Sigmoid colon (tissue), 7 donors: ENCODE measurements around the gene DISP2. TPM values are rescaled to one million over a fixed set of nuclear protein-coding genes. Genes with fewer than 3 reads are reported as not detected.

ENCODE experiments used
- DNase-seq: peaks from one replicate; pipeline ENCODE4 v3.0.0-alpha.2; 2019
- H3K27ac ChIP-seq, 4 donors: fragments of 200-600 bp; sonication (generic); one replicate each; pipeline ENCODE4 v1.5.1; 2016 to 2019; ENCODE audit warnings: mild to moderate bottlenecking in 1 of 4
- H3K27me3 ChIP-seq, 3 donors: fragments of 200-600 bp; sonication (generic); one replicate each; pipeline ENCODE4 v1.5.1; 2019; ENCODE audit warnings: mild to moderate bottlenecking in 1 of 3
- H3K36me3 ChIP-seq, 4 donors: fragments of 200-600 bp; sonication (generic); one replicate each; pipeline ENCODE4 v1.5.1; 2016 to 2019
- H3K4me1 ChIP-seq, 4 donors: fragments of 200-600 bp; sonication (generic); one replicate each; pipeline ENCODE4 v1.5.1; 2017 to 2019
- H3K4me3 ChIP-seq, 4 donors: fragments of 200-600 bp; sonication (generic); one replicate each; pipeline ENCODE4 v1.5.1; 2017 to 2019; ENCODE audit warnings: mild to moderate bottlenecking in 2 of 4, moderate library complexity in 1 of 4
- H3K9me3 ChIP-seq, 4 donors: fragments of 200-600 bp in 3 of 4; sonication (generic) in 3 of 4; one replicate each; pipeline versions ENCODE4 v1.5.1 to v1.6.1; 2013 to 2019
- CTCF ChIP-seq, 4 experiments: fragments of 450-650 bp in 3 of 4; fragments of 200-600 bp in 1 of 4; IDR thresholded peaks; one replicate each; pipeline ENCODE4 v1.5.1; 2016 to 2019; ENCODE audit warnings: antibody characterized with exemption in 4 of 4, mild to moderate bottlenecking in 3 of 4, moderate library complexity in 2 of 4
- EP300 ChIP-seq, 4 donors: sonication (generic); formaldehyde crosslinking; IDR thresholded peaks; one replicate each; pipeline ENCODE4 v1.6.1; 2017; ENCODE audit warnings: antibody characterized with exemption in 4 of 4
- POLR2A ChIP-seq, 2 donors: fragments of 450-650 bp; IDR thresholded peaks; one replicate each; pipeline ENCODE4 v1.6.1; 2016; ENCODE audit warnings: antibody characterized with exemption in 2 of 2, mild to moderate bottlenecking in 2 of 2, moderate library complexity in 2 of 2
- POLR2AphosphoS5 ChIP-seq, 4 donors: sonication (generic); formaldehyde crosslinking; IDR thresholded peaks; one replicate each; pipeline ENCODE4 v1.6.1; 2017; ENCODE audit warnings: antibody characterized with exemption in 4 of 4
- WGBS, 2 donors: extraction: QIAGEN DNeasy Blood & Tissue Kit; methylation state at CpG; one replicate each; pipeline ENCODE4 v1.1.7; 2013; 5-methylcytosine and 5-hydroxymethylcytosine counted together
- intact Hi-C: fragments of 100-400 bp; cut with DNase I; formaldehyde crosslinking; loops from one replicate; pipeline ENCODE4 v1.15.1; 2023
- polyA plus RNA-seq, 3 donors: library from polyadenylated mRNA; stranded (reverse); fragments of 200-250 nt; gene quantifications; one replicate each; pipeline ENCODE4 v1.2.3, GENCODE V29; 2013
- total RNA-seq, 4 donors: library from RNA; depleted of rRNA; stranded (reverse); fragments of >200 nt; gene quantifications; one replicate each; pipeline ENCODE4 v1.1.0, GENCODE V29; 2016
- donor health status: healthy with polysubstance abuse.
- donor health status: Bipolar disorder and iron deficiency.
- donor health status: healthy.

Gene DISP2
- total and polyA plus RNA-seq, 7 donors, result 0.16 to 3.0 (median 1.1) TPM

DNA sequence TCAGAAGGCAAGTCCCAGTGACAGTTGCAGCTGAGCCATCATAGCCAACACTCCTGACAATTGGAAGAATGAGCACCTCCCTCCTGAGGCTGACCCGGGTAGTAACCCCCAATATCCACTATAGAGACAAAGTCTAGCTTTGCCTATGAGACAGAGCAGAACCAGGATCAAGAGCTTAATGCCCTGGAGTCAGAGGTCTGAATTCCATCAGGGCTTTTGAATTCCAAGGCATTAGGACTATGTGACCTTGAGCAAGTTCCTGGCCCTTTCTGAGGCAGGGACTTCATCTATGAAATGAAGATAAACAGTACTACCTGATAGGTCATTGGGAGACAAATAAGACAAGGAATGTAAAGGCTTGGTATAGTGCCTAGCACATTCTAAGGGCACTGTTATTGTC lies 37.6 kb upstream of the DISP2 start:
- Histone ChIP-seq H3K27ac (peak overlapping the region in 1 of 4 donors; percentile 97), H3K9me3 (no peaks in the 10 kb centered on the region), H3K36me3 (no peaks in the 10 kb centered on the region), H3K4me3 (no peak overlapping the region), H3K4me1 (peaks cover 0 to 36% (median 25%) of the 10 kb centered on the region in 4 donors), H3K27me3 (no peaks in the 10 kb centered on the region)
- DNase-seq, result no peak
- intact Hi-C loops, result loop anchor here (2.0 to 5.0 kb wide), 4 partner anchors 46 to 228 kb away; partner anchors contain the start of gene IVD
- TF ChIP-seq EP300 (IDR thresholded peaks at IDR 0.05), result no peak
- TF ChIP-seq POLR2AphosphoS5 (IDR thresholded peaks at IDR 0.05), result no peak
- TF ChIP-seq CTCF (IDR thresholded peaks at IDR 0.05), result no peak
- TF ChIP-seq POLR2A (IDR thresholded peaks at IDR 0.05), result no peak
- WGBS, 2 donors, result 94 to 95% methylated on average over 1 of the region's 1 CpG

- H3K4me1 ChIP-seq, result peaks cover 0 to 41% (median 31%) of the 10 kb centered on the region in 4 donors
- peak overlapping the region; percentile 84 to 99 (median 98) for H3K27ac ChIP-seq
- TF ChIP-seq CTCF (IDR thresholded peaks at IDR 0.05), result peak; percentile 67 to 92 (median 90)
- no peak for TF ChIP-seq POLR2AphosphoS5 (IDR thresholded peaks at IDR 0.05)
- WGBS, 2 donors, result 0 to 3% methylated on average over 2 of the region's 2 CpGs
- H3K4me3 ChIP-seq, result no peak overlapping the region
- H3K9me3 ChIP-seq, result no peaks in the 10 kb centered on the region
- peak; percentile 79 for DNase-seq
- H3K36me3 ChIP-seq, result no peaks in the 10 kb centered on the region
- intact Hi-C loops, result loop anchor here (2.0 to 5.0 kb wide), 4 partner anchors 46 to 229 kb away; partner anchors contain the start of gene IVD
- H3K27me3 ChIP-seq, result no peaks in the 10 kb centered on the region
Measured at GRCh38 chr15:40320931-40321371, 37.1 kb upstream of the DISP2 start.

- 41 to 50% methylated on average over 26 of the region's 26 CpGs for WGBS, 2 donors
- no peaks in the 10 kb centered on the region for H3K9me3 ChIP-seq
- intact Hi-C loops, result loop anchor here (1.0 to 5.0 kb wide), 3 partner anchors 17 to 230 kb away; partner anchors contain the start of gene IVD
- no peak for TF ChIP-seq CTCF (IDR thresholded peaks at IDR 0.05)
- peak; percentile 69 to 81 (median 72) for TF ChIP-seq POLR2AphosphoS5 (IDR thresholded peaks at IDR 0.05)
- no peak for TF ChIP-seq EP300 (IDR thresholded peaks at IDR 0.05)
- peak; percentile 12 to 35 for TF ChIP-seq POLR2A (IDR thresholded peaks at IDR 0.05)
- H3K4me1 ChIP-seq, result peaks cover 0 to 59% (median 48%) of the 10 kb centered on the region in 4 donors
- H3K27ac ChIP-seq, result peak overlapping the region; percentile 84 to 99 (median 98)
- H3K27me3 ChIP-seq, result no peaks in the 10 kb centered on the region
- H3K36me3 ChIP-seq, result no peaks in the 10 kb centered on the region
- DNase-seq, result peak; percentile 83
- H3K4me3 ChIP-seq, result peak overlapping the region; percentile 23 to 96 (median 90)
Measured at GRCh38 chr15:40322531-40323238, 35.3 kb upstream of the DISP2 start.

DNA sequence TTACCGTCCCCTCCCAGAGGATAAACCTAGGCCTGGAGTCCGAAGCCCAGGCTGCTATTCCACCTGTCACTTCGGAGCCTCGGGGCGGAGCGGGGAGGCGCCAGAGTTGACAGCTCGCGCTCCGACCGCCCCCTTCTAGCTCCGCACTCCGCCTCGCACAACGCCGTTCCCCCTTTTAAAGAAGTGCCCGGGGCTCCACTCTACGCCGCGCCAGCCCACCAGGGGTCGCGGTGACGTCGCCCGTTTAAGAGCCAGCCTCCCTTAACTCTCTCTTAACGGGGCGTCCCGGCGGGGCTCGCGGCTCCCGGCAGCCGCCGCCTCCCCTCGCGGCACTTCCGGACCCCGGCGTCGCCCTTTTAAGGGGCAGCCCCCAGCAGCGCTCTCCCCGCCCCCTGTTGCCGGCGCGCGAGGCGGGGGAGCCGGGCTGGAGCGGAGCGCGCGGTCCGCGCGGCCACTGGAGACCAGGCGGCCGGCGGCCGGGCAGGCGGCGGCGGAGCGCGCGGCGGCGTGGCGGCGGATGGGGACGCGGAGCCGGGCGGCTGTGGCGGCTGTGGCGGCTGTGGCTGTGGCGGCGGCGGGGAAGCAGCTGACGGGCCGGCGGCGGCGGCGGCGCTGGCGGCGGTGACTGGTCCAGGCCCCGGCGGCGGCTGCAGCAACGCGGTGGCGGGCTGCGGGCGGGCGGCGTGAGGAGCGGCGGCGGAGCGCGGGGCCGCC lies 34.6 kb upstream of the DISP2 start, which contains the start of gene INAFM2:
TSS of gene INAFM2 (plus strand) at position 454 of the 714 bp plus-strand sequence. CDS start 364 bp downstream, outside the sequence.
- H3K4me1 ChIP-seq, result peaks cover 0 to 66% (median 55%) of the 10 kb centered on the region in 4 donors
- H3K27me3 ChIP-seq, result no peaks in the 10 kb centered on the region
- peak within 1 kb of the TSS; percentile 90 to 99 (median 99) for H3K27ac ChIP-seq
- 0% methylated on average over 103 of the region's 103 CpGs for WGBS, 2 donors
- peak within 1 kb of the TSS; percentile 79 to 96 (median 90) for H3K4me3 ChIP-seq
- intact Hi-C loops, result loop anchor here (1.0 to 5.0 kb wide), 3 partner anchors 16 to 231 kb away; partner anchors contain the start of gene IVD
- H3K9me3 ChIP-seq, result no peaks in the 10 kb centered on the region
- peak in 1 of 2 donors; percentile 60 for TF ChIP-seq POLR2A (IDR thresholded peaks at IDR 0.05)
- TF ChIP-seq CTCF (IDR thresholded peaks at IDR 0.05), result peak in 3 of 4 experiments; percentile 59 to 64 (median 61)
- peak in 2 of 4 donors; percentile 7 to 45 for TF ChIP-seq EP300 (IDR thresholded peaks at IDR 0.05)
- TF ChIP-seq POLR2AphosphoS5 (IDR thresholded peaks at IDR 0.05), result peak; percentile 69 to 85 (median 74)
- no peaks in the 10 kb centered on the region for H3K36me3 ChIP-seq
- peak; percentile 96 for DNase-seq
